Measurements from ENCODE around the gene FAT1. TPM values are rescaled to one million over a fixed set of nuclear protein-coding genes. Genes with fewer than 3 reads are reported as not detected.

Gene FAT1
- total RNA-seq, 4 donors from 2014 or later, result 321 to 477 (median 380) TPM

DNA sequence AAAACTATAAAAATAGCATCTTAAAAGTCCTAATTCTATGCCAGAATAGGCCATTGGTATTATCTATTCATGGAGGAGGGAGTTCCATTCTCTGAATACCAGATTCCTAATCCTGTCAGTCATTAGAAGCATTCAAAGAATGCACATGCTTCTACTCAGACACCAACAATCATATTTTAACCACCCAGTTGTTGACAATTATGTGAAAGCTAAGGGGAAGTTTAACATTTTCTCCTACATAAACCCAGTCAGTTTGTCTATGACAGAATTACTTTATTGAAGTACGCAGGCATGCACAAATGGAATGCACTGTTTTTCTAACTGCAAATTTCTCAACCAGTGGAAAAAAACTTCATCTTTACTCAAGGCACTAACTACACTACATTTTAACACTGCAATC lies 98.7 kb downstream of the FAT1 start:
- Histone ChIP-seq H3K9me3 (no peaks in the 10 kb centered on the region), H3K4me1 (peaks cover 0 to 3% (median 0%) of the 10 kb centered on the region in 4 donors), H3K4me3 (no peak overlapping the region), H3K27me3 (no peaks in the 10 kb centered on the region), H3K27ac (no peak overlapping the region), H3K36me3 (peaks cover 0 to 25% (median 5%) of the 10 kb centered on the region in 4 donors)
- TF ChIP-seq POLR2A (IDR thresholded peaks at IDR 0.05) (no peak), EP300 (IDR thresholded peaks at IDR 0.05; ENCODE audit: low read depth) (no peak), POLR2AphosphoS5 (IDR thresholded peaks at IDR 0.05) (no peak)
- TF ChIP-seq, protein P1, sequence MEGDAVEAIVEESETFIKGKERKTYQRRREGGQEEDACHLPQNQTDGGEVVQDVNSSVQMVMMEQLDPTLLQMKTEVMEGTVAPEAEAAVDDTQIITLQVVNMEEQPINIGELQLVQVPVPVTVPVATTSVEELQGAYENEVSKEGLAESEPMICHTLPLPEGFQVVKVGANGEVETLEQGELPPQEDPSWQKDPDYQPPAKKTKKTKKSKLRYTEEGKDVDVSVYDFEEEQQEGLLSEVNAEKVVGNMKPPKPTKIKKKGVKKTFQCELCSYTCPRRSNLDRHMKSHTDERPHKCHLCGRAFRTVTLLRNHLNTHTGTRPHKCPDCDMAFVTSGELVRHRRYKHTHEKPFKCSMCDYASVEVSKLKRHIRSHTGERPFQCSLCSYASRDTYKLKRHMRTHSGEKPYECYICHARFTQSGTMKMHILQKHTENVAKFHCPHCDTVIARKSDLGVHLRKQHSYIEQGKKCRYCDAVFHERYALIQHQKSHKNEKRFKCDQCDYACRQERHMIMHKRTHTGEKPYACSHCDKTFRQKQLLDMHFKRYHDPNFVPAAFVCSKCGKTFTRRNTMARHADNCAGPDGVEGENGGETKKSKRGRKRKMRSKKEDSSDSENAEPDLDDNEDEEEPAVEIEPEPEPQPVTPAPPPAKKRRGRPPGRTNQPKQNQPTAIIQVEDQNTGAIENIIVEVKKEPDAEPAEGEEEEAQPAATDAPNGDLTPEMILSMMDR (IDR thresholded peaks at IDR 0.05), result no peak
- no peak for DNase-seq
- 80 to 100% methylated on average over 1 of the region's 1 CpG for WGBS, 2 donors (ENCODE audit: low coverage in 1 of 2)
- intact Hi-C loops (cut with DNase I; ENCODE audit: low total_unique reads) (no loop called here), in situ Hi-C loops (cut with MboI; ENCODE audit: low pct_ligation_motif_present in 1 of 4, low pct_unique_long_range_greater_than_20kb in 1 of 4, low sequenced_read_pairs in 3 of 4) (no loop called here)

DNA sequence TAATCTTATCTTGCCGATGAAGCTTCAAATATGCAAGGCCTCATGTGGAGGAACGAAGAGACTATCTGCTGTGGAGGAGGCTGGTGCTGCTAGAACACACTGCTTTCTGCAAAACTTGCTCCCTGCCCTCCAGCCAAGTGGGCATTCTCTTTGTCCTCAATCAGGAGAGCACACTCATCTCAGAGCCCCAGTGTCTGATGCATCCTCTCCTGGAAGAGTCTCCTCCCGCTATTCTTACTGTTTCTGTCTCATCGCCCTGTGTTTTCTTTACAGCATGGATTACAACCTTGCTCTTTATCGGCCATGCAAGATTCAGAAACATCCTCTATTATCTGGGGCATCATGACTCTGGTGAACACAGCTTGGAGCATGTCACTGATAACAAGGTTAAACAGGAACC lies 100.1 kb downstream of the FAT1 start:
- Histone ChIP-seq H3K4me3 (no peak overlapping the region), H3K27me3 (no peaks in the 10 kb centered on the region), H3K9me3 (no peaks in the 10 kb centered on the region), H3K36me3 (peaks cover 0 to 12% (median 5%) of the 10 kb centered on the region in 4 donors), H3K4me1 (peaks cover 0 to 3% (median 0%) of the 10 kb centered on the region in 4 donors), H3K27ac (no peak overlapping the region)
- intact Hi-C loops (cut with DNase I; ENCODE audit: low total_unique reads) (no loop called here), in situ Hi-C loops (cut with MboI; ENCODE audit: low pct_ligation_motif_present in 1 of 4, low pct_unique_long_range_greater_than_20kb in 1 of 4, low sequenced_read_pairs in 3 of 4) (no loop called here)
- WGBS, 2 donors (ENCODE audit: low coverage in 1 of 2), result 88 to 95% methylated on average over 3 to 5 of the region's 5 CpGs
- DNase-seq, result no peak
- no peak for TF ChIP-seq POLR2AphosphoS5 (IDR thresholded peaks at IDR 0.05)
- TF ChIP-seq POLR2A (IDR thresholded peaks at IDR 0.05), result no peak
- TF ChIP-seq, protein P1 (IDR thresholded peaks at IDR 0.05), result no peak
- TF ChIP-seq EP300 (IDR thresholded peaks at IDR 0.05; ENCODE audit: low read depth), result no peak

DNA sequence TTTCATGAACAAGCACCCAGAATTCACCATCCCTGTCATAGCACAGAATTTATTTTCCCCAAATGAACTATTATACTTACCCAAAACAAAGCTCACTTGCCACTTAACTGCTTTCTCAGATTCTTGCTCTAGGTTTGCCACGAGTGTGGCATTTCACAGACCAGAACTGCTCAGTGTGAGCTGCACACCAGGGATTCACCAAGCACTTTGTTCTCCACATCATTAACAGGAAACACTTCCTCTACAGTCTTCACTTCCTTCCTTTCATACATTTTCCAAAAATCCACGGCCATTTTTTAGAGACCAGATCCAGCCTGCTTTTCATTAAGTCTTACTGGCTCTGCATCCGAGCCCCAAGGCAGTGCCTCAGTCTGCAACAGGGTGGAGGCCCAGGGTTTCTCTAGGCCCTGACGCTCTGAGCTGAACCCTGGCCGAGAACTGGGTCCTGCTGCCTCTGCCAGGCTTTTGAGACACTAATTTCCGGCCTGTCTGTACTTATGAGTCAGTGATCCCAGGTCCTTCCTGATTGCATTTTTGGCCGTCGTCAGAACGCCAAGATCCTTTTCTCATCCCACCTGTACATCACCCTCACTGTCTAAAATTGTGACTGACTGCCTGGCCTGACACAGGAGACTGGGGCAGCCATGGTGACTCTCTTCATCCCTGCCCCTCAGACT lies 100.7 kb downstream of the FAT1 start:
- Histone ChIP-seq H3K9me3 (no peaks in the 10 kb centered on the region), H3K27ac (no peak overlapping the region), H3K4me3 (no peak overlapping the region), H3K4me1 (peaks cover 0 to 3% (median 0%) of the 10 kb centered on the region in 4 donors), H3K36me3 (peaks cover 0 to 11% (median 3%) of the 10 kb centered on the region in 4 donors), H3K27me3 (no peaks in the 10 kb centered on the region)
- in situ Hi-C loops (cut with MboI; ENCODE audit: low pct_ligation_motif_present in 1 of 4, low pct_unique_long_range_greater_than_20kb in 1 of 4, low sequenced_read_pairs in 3 of 4) (no loop called here), intact Hi-C loops (cut with DNase I; ENCODE audit: low total_unique reads) (no loop called here)
- WGBS, 2 donors (ENCODE audit: low coverage in 1 of 2), result 43 to 85% methylated on average over 1 to 9 of the region's 9 CpGs
- no peak for TF ChIP-seq POLR2AphosphoS5 (IDR thresholded peaks at IDR 0.05)
- TF ChIP-seq POLR2A (IDR thresholded peaks at IDR 0.05), result no peak
- no peak for TF ChIP-seq EP300 (IDR thresholded peaks at IDR 0.05; ENCODE audit: low read depth)
- TF ChIP-seq, protein P1 (IDR thresholded peaks at IDR 0.05), result no peak
- DNase-seq, result no peak

DNA sequence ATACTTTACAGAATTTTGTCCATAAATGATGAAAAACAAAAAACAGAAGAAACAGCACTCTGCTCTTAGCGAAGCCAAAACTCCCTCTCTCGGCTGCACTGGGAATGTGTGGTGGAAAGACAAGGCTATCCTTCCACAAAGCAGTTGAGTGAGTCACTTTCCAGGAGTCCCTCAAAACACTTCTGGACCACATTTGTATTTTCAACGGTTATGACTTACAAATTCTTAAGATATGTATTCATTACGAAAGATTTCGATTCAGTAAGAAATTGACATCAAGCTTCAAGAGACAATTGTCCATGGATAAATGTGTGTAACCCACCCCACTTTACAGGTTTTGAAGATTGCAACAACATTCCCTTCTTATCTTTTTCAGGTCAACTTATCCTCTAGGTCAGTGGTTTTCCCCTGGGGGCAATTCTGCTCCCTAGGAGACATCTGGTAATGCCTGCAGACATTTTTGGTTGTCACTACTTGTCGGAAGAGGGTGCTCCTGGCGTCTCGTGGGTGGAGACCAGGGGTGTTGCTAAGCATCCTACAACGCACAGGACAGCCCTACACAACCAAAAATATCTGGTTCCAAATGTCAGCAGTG lies 101.6 kb downstream of the FAT1 start:
- TF ChIP-seq POLR2A (IDR thresholded peaks at IDR 0.05), result no peak
- TF ChIP-seq, protein P1 (IDR thresholded peaks at IDR 0.05), result no peak
- no peak for TF ChIP-seq POLR2AphosphoS5 (IDR thresholded peaks at IDR 0.05)
- no peak for TF ChIP-seq EP300 (IDR thresholded peaks at IDR 0.05; ENCODE audit: low read depth)
- H3K9me3 ChIP-seq, result no peaks in the 10 kb centered on the region
- intact Hi-C loops (cut with DNase I; ENCODE audit: low total_unique reads), result no loop called here
- H3K27ac ChIP-seq, result no peak overlapping the region
- 78 to 80% methylated on average over 8 to 9 of the region's 9 CpGs for WGBS, 2 donors (ENCODE audit: low coverage in 1 of 2)
- in situ Hi-C loops (cut with MboI; ENCODE audit: low pct_ligation_motif_present in 1 of 4, low pct_unique_long_range_greater_than_20kb in 1 of 4, low sequenced_read_pairs in 3 of 4), result no loop called here
- no peaks in the 10 kb centered on the region for H3K27me3 ChIP-seq
- no peak overlapping the region for H3K4me3 ChIP-seq
- H3K36me3 ChIP-seq, result peaks cover 0 to 6% (median 0%) of the 10 kb centered on the region in 4 donors
- no peak for DNase-seq
- peaks cover 0 to 3% (median 0%) of the 10 kb centered on the region in 4 donors for H3K4me1 ChIP-seq
